Testis (tissue), 3 donors: Measurements from ENCODE around the gene VWA3B. TPM values are rescaled to one million over a fixed set of nuclear protein-coding genes. Genes with fewer than 3 reads are reported as not detected.

Experiments
- DNase-seq: peaks from one replicate; pipeline ENCODE4 v3.0.0-alpha.2; 2019
- H3K27ac ChIP-seq, 2 donors: fragments of 200-600 bp; sonication (generic); one replicate each; pipeline ENCODE4 v1.5.1; 2019
- H3K27me3 ChIP-seq: fragments of 200-600 bp; sonication (generic); one replicate; pipeline ENCODE4 v1.5.1; 2019
- H3K36me3 ChIP-seq: fragments of 200-600 bp; sonication (generic); one replicate; pipeline ENCODE4 v1.5.1; 2017; ENCODE audit warnings: low read depth; ENCODE audit errors: missing control alignments
- H3K4me1 ChIP-seq: fragments of 200-600 bp; sonication (generic); one replicate; pipeline ENCODE4 v1.5.1; 2019
- H3K4me3 ChIP-seq, 2 donors: fragments of 200-600 bp; sonication (generic); one replicate each; pipeline ENCODE4 v1.5.1; 2017 to 2019
- H3K9me3 ChIP-seq: fragments of 200-600 bp; sonication (generic); one replicate; pipeline ENCODE4 v1.5.1; 2017
- POLR2A ChIP-seq: fragments of 450-650 bp; IDR thresholded peaks from one replicate; pipeline ENCODE4 v1.6.1; 2017; ENCODE audit warnings: antibody characterized with exemption, mild to moderate bottlenecking, moderate library complexity
- WGBS, 2 donors: methylation state at CpG; one replicate each; pipeline ENCODE4 v1.1.5; 2018; 5-methylcytosine and 5-hydroxymethylcytosine counted together
- intact Hi-C: fragments of 100-400 bp; cut with DNase I; formaldehyde crosslinking; loops from one replicate; pipeline ENCODE4 v1.15.1; 2023; ENCODE audit warnings: low total_unique reads
- polyA plus RNA-seq: library from polyadenylated mRNA; stranded (reverse); fragments of 350-450 nt; fragmentation: Illumina TruSeq; extraction: RNeasy Lipid Tissue Mini Kit (QIAGEN cat#74804); gene quantifications from one replicate; pipeline ENCODE4 v1.2.3, GENCODE V29; 2014; ENCODE audit warnings: low read depth, low replicate concordance; ENCODE audit not compliant: insufficient read depth
- total RNA-seq, 2 donors: library from RNA; depleted of rRNA; stranded (reverse); fragments of >200 nt; gene quantifications; one replicate each; pipeline ENCODE4 v1.2.3, GENCODE V29; 2016
- TF ChIP-seq, protein P1 (sequence below), 3 experiments: fragments of 450-650 bp in 2 of 3; fragments of 200-600 bp in 1 of 3; sonication (generic) in 1 of 3; IDR thresholded peaks; one replicate each; pipeline ENCODE4 v1.5.1; 2016 to 2019; ENCODE audit warnings: antibody characterized with exemption in 3 of 3, mild to moderate bottlenecking in 2 of 3, moderate library complexity in 1 of 3

Gene VWA3B
- total and polyA plus RNA-seq, 3 donors from 2014 or later: 27.0 to 118 (median 81.6) TPM

DNA sequence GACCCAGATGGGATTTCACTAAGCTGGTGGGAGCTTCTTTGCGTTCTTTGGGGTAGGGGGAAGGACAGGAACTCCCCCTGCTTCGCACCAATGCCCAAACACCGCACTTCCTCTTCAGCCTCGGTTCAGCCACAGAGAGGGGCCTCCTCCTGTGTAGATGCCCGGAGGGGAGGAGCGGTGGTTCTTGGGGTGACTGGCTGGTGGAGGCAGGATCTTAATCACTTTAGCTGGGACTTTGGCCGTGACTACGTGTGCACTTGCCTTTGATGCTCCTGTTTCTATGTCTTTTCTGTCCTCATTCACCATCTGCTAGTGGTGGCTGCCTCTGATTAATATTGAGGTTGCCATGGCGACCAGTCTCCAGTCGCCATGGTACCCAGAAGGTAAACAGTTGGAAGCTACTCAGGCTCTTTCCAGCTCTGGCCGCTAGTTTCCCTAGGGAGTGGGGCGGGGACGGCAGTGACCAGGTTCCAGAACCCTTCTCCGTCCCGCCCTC lies 261.1 kb downstream of the VWA3B start:
- Histone ChIP-seq H3K27ac (no peak overlapping the region), H3K27me3 (no peaks in the 10 kb centered on the region), H3K4me3 (no peak overlapping the region), H3K4me1 (peaks cover 6% of the 10 kb centered on the region), H3K36me3 (no peaks in the 10 kb centered on the region), H3K9me3 (no peaks in the 10 kb centered on the region)
- no peak for DNase-seq
- WGBS, 2 donors: 2 to 6% methylated on average over 15 of the region's 15 CpGs
- TF ChIP-seq, protein P1, sequence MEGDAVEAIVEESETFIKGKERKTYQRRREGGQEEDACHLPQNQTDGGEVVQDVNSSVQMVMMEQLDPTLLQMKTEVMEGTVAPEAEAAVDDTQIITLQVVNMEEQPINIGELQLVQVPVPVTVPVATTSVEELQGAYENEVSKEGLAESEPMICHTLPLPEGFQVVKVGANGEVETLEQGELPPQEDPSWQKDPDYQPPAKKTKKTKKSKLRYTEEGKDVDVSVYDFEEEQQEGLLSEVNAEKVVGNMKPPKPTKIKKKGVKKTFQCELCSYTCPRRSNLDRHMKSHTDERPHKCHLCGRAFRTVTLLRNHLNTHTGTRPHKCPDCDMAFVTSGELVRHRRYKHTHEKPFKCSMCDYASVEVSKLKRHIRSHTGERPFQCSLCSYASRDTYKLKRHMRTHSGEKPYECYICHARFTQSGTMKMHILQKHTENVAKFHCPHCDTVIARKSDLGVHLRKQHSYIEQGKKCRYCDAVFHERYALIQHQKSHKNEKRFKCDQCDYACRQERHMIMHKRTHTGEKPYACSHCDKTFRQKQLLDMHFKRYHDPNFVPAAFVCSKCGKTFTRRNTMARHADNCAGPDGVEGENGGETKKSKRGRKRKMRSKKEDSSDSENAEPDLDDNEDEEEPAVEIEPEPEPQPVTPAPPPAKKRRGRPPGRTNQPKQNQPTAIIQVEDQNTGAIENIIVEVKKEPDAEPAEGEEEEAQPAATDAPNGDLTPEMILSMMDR (IDR thresholded peaks at IDR 0.05): no peak
- no peak for TF ChIP-seq POLR2A
- intact Hi-C loops: no loop called here

DNA sequence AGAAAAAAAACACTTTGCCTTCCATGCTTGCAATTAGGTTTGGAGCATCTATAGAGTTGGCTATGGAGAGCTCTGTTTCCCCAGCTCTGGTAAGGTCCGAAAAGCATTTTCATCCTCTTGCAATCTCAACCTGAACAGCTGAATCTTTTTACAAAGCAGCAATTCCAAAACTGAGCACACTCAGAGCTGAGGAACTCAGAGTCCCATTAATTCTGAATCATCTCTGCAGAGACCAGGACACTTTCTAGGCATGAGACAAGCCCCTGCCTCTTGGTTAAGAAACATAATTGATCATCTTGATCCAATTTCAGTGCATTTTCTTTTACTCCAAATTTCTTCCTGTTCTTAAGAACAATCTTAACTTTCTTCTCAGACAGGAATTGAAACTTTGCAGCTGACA lies 263.4 kb downstream of the VWA3B start:
- no peak for TF ChIP-seq POLR2A
- TF ChIP-seq, protein P1 (IDR thresholded peaks at IDR 0.05): no peak
- Histone ChIP-seq H3K36me3 (no peaks in the 10 kb centered on the region), H3K4me3 (no peak overlapping the region), H3K27ac (no peak overlapping the region), H3K27me3 (no peaks in the 10 kb centered on the region), H3K9me3 (no peaks in the 10 kb centered on the region), H3K4me1 (peaks cover 6% of the 10 kb centered on the region)
- 86% methylated on average over 1 of the region's 1 CpG for WGBS, 2 donors
- no peak for DNase-seq
- intact Hi-C loops: no loop called here

DNA sequence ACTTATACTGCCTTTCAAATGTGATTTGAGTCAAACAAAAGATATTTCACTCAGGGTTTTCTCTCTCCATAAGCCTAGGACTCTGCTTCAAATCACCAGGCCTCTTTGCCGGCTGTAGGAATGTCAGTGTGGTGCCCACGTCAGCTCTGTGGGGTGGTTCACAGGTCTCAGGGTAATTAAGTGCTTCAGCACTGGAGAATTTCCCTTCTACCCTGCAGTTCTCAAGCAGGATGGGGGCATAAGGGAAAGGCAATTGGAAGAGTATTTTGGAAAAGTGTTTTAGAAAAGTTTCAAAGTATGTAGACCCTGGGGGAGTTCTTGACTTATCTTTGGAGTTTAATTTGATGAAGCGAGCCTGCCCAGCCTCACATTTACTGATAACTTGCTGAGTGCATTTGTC lies 268.9 kb downstream of the VWA3B start:
- no peak for TF ChIP-seq POLR2A
- TF ChIP-seq, protein P1 (IDR thresholded peaks at IDR 0.05): no peak
- WGBS, 2 donors: 39 to 51% methylated on average over 3 of the region's 3 CpGs

DNA sequence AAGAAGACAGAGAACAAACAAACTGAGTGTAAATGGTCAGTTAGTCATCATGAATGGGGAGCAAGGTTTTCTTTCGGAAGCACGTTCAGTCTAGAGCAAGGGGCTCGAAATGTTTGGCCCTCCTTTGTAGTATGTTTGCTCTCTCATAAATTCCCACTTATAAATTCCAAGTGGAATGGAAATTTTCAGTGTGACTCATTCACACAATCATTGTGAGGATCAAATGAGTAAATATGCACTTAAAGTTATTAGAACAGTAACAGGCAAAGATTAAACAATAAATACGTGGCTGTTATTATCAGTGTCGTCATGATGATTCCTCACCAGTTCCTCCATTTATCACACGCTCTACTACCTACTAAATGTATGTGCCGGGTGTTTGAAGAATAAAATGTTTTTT lies 269.8 kb downstream of the VWA3B start:
- H3K4me3 ChIP-seq: no peak overlapping the region
- H3K27ac ChIP-seq: no peak overlapping the region
- WGBS, 2 donors: 88 to 92% methylated on average over 7 of the region's 7 CpGs
- DNase-seq: no peak
- no peaks in the 10 kb centered on the region for H3K36me3 ChIP-seq
- no peaks in the 10 kb centered on the region for H3K9me3 ChIP-seq
- no peaks in the 10 kb centered on the region for H3K27me3 ChIP-seq
- H3K4me1 ChIP-seq: no peaks in the 10 kb centered on the region
- no peak for TF ChIP-seq POLR2A
- TF ChIP-seq, protein P1 (IDR thresholded peaks at IDR 0.05): no peak
- intact Hi-C loops: no loop called here

More for the DNA sequence above, 268.9 kb downstream of the VWA3B start:
- Histone ChIP-seq H3K36me3 (no peaks in the 10 kb centered on the region), H3K4me3 (no peak overlapping the region), H3K4me1 (no peaks in the 10 kb centered on the region), H3K27me3 (no peaks in the 10 kb centered on the region), H3K9me3 (no peaks in the 10 kb centered on the region), H3K27ac (no peak overlapping the region)
- intact Hi-C loops: no loop called here
- DNase-seq: no peak

DNA sequence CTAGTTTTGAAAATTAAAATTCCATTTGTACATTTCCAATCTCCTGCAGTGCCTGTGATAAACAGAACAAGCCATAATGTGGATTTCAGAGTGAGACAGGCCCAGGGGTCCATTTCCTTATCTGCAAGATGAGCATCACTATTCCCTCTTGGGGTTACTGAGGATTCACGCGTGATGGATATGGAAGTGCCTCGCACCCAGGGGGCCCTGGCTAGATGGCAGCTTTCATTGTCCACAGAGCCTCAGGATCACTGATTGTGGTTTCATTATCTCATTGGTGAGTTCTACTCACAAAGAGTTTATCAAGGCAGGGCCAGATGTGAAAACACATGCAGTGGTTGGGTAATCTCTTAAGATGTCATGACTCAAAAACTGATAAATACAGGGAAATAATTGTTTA lies 270.9 kb downstream of the VWA3B start:
- WGBS, 2 donors: 89 to 90% methylated on average over 3 of the region's 3 CpGs
- Histone ChIP-seq H3K36me3 (no peaks in the 10 kb centered on the region), H3K27ac (no peak overlapping the region), H3K27me3 (no peaks in the 10 kb centered on the region), H3K9me3 (no peaks in the 10 kb centered on the region), H3K4me1 (no peaks in the 10 kb centered on the region), H3K4me3 (no peak overlapping the region)
- no peak for TF ChIP-seq POLR2A
- TF ChIP-seq, protein P1 (IDR thresholded peaks at IDR 0.05): no peak
- intact Hi-C loops: no loop called here
- no peak for DNase-seq
